Pons (tissue), 1 donor: ENCODE measurements around the gene METTL27.
"Not testable (repeated sequence)": the region's sequence is repeated elsewhere in the genome, so short reads cannot be mapped to it uniquely, and the experiment has no call there.

Source experiments
- DNase-seq: peaks from one replicate; pipeline ENCODE4 v3.0.0-alpha.2; 2016; ENCODE audit warnings: low spot score

Gene METTL27

DNA sequence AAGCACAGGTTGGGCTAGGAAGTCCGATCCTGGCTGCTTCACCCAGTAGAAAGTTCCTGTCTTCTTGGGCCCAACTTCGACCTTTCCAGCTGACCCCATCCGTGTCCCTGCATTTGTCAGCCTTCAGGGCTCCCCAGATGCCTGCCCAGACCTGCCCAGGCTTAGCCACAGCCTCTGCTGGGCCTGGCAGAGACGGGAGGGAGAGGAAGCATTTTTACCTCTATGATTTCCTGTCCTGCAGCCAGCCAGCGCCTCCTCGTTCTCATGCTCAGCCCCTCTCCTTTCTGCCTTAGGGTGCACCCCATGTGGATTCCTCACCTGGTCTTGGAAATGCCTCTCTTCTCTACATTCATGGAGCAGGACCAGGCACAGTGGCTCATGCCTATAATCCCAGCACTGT lies 3.7 kb downstream of the METTL27 start:
- DNase-seq = no peak

DNA sequence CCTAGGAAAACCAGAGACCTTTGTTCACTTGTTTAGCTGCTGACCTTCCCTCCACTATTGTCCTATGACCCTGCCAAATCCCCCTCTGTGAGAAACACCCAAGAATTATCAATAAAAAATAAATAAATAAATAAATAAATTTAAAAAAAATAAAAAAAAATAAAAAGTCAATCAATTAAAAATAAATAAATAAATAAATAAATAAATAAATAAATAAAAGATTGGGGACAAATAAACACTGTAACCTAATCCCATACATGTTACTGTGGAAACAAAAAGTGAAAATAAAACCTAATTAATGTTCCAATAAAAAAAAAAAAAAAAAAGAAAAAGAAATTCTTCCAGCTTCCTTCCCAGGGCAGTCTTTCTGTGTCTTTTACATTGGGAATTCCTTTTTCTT lies 5.1 kb downstream of the METTL27 start:
- DNase-seq = not testable (repeated sequence)

DNA sequence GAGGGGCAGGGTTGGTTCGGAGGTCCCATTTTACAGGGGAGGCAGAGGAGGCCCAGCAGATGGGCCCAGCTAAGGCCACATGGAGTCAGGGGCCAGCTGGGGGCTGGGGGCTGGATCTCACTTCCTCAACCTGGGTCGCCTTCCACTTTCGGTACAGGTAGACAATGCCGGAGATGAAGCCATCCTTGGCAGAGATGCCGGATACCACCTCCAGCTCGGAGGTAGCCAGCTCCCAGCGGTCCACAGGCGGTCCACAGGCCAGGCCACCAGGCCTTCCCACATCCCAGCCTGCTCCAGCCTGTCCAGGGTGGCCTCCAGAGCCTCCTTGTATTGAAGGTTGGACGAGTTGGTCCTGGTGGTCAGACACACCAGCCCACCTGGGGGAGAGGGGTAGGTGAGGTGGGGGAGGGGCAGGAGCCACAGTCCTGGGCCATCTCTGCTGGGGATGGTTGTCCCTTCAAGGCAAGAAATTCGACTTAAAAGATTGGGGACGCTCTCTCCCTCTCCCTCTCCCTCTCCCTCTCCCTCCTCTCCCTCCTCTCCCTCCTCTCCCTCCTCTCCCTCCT lies 7.6 kb downstream of the METTL27 start:
- DNase-seq = no peak

DNA sequence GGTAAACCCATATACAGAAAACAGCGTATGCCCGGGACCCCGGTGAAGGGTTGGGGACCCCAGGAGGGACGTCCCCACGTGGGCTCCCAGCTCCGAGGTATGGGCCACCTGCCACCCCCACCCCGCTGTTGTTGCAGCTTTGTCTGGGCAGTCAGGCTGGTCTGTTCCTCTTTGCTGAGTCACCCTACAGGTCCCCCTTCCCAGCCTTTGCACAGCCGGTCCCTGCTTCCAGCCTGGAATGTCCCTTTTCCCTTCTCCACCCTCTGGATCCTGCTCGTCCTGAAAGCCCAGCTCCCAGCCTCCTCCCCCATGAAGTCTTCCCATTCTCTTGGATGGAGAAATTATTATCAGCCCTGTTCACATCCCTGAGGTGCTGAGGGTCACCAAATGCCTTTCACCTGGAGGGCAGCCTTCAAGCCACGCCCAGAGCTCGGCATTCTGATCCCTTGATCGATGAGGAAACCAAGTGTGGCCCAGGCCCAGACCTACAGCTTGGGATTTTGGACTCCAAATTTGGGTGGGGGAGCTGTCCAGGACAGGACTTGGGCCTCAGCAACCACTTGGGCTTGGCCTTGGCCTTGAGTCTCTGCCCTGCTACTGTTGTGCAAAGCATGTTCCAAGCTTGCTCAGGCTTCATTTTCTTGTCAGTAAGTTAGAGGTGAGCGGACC lies 8.9 kb downstream of the METTL27 start:
- DNase-seq = no peak

DNA sequence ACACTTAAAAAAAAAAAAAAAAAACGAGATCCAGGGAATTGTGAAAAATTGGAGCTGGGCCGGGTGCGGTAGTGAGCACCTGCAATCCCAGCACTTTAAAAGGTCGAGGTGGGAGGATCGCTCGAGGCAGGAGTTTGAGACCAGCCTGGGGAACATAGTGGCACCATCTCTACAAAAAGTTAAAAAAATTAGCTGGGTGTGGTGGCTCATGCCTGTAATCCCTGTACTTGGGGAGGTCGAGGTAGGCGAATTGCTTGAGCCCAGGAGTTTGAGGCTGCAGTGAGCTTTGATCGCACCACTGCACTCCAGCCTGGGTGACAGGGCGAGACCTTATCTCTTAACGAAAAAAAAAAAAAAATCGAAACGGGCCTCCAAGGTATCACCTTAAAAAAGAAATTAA lies 9.5 kb downstream of the METTL27 start:
- no peak for DNase-seq

DNA sequence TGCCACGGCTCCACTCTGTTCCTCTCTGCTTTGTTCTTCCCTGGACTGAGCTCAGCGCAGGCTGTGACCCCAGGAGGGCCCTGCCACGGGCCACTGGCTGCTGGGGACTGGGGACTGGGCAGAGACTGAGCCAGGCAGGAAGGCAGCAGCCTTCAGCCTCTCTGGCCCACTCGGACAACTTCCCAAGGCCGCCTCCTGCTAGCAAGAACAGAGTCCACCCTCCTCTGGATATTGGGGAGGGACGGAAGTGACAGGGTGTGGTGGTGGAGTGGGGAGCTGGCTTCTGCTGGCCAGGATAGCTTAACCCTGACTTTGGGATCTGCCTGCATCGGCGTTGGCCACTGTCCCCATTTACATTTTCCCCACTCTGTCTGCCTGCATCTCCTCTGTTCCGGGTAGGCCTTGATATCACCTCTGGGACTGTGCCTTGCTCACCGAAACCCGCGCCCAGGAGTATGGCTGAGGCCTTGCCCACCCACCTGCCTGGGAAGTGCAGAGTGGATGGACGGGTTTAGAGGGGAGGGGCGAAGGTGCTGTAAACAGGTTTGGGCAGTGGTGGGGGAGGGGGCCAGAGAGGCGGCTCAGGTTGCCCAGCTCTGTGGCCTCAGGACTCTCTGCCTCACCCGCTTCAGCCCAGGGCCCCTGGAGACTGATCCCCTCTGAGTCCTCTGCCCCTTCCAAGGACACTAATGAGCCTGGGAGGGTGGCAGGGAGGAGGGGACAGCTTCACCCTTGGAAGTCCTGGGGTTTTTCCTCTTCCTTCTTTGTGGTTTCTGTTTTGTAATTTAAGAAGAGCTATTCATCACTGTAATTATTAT lies 10.3 kb downstream of the METTL27 start:
- no peak for DNase-seq

DNA sequence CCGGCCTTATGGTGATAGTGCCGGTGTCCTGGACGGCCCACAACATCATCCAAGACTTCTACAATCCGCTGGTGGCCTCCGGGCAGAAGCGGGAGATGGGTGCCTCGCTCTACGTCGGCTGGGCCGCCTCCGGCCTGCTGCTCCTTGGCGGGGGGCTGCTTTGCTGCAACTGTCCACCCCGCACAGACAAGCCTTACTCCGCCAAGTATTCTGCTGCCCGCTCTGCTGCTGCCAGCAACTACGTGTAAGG lies 10.8 kb downstream of the METTL27 start:
- no peak for DNase-seq

DNA sequence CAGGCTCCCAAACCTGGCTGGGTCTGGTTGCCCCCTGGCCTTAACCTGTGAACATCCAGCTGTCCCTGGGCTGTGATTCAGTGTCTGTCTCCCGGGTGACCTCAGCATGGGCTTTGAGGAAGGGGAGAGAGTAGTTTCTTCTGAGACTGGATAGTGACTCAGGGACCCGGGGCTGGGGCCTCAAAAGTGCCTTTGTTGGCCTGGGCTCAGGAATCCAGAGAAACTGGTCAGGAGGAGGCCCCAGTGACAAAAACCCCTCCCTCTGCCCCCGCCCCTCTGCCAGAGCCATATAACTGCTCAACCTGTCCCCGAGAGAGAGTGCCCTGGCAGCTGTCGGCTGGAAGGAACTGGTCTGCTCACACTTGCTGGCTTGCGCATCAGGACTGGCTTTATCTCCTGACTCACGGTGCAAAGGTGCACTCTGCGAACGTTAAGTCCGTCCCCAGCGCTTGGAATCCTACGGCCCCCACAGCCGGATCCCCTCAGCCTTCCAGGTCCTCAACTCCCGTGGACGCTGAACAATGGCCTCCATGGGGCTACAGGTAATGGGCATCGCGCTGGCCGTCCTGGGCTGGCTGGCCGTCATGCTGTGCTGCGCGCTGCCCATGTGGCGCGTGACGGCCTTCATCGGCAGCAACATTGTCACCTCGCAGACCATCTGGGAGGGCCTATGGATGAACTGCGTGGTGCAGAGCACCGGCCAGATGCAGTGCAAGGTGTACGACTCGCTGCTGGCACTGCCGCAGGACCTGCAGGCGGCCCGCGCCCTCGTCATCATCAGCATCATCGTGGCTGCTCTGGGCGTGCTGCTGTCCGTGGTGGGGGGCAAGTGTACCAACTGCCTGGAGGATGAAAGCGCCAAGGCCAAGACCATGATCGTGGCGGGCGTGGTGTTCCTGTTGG lies 11.4 kb downstream of the METTL27 start, which contains the start of gene CLDN4:
TSS of gene CLDN4 (plus strand) at position 316 of the 903 bp plus-strand sequence. CDS start at position 522, 206 bp downstream.
- DNase-seq = no peak

DNA sequence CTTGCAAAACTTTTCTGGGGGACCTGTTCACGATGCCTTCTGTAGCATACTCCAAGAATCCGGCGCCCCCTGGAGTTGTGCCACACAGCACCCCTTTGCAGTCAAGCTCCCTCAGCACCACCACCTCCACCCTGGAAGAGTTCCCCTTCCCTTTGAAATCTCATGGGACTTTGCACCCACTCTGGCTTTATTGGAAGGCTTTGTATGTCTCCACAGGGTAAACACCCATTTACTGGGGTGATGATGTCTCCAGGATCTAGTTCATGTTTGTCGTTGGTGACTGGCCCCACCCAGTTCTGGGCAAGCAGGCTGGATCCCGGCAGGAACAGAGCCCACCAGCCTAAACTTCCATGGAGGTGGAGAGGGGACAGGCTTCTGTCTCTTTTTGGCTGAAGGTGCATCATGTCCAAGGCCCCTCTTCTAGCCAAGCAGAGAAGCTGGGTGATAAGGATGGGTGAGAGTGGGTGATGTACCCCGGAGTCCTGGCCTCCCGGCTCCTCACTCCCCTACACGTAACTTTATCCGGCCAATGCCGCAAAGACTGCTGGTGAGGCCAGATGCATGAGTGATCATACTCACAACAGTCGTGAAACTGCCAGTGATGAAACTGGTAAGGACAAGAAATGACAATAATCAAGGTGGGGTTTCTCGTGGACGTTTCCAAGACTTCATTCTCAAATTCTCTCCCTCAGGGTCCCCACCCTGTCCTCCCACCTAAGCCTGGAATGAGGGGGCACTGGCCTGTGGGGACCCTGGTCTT lies 12.2 kb downstream of the METTL27 start:
- DNase-seq = no peak

DNA sequence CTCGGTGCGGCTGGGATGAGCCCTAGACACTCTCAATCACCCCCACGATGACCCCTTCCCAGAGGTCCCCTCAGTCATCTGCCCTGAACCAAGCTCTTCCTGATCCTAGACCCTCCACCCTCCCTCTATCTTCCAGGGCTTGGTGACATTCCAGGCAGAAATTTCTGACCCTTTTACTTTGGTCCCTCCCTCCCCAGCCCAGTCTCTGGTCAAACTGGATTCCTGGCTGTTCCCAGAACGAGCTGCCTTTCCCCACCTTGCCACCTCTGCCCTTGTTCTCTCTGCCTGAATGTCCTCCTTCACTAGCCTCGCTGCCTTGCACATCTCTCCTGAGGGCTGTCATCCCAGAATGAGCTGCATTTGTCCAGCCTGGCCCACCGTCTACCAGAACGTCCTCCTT lies 12.8 kb downstream of the METTL27 start:
- no peak for DNase-seq

DNA sequence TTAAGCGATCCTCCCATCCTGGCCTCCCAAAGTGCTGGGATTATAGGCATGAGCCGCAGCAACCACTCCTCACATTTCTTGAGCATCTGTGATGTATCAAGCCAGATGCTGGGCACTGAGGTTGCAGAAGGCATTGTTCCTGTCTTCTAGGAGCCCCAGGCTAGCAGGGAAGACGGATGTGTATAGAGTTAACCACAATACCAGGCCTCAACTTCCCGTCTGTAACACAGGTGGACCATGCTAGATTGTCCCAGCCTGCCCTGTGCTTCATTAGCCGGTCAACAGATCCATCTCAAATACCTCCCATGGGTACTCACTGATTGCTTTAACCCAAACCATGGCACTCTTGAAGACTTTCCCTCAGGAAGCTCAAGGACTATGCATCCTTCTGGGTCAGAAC lies 13.3 kb downstream of the METTL27 start:
- no peak for DNase-seq

DNA sequence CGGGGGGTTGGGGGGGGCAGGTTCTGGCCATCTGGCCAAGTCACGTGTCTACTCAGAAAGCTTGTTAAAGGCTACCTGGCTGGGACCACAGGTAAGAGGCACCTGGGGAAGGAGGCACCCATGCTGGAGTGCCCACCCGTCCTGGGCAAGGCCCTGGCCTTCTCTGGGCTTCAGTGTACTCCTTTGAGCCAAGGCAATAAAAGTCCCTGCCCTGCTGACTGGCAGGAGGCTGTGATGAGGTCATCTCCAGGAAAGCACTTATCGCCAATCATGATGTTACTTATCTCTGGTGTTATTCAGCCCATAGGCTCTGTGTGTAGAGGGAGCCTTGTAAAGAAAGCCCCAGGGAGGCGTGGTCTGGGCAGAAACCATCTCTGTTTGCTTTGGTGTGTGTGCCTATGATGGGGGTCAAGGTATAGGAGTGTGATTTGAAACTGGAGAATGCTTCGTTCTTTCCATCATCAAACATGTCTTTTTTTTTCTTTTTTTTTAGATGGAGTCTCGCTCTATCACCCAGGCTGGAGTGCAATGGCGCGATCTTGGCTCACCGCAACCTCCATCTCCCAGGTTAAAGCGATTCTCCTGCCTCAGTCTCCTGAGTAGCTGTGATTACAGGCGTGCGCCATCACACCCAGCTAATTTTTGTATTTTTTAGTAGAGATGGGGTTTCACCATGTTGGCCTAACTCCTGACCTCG lies 14.1 kb downstream of the METTL27 start:
- DNase-seq = no peak

DNA sequence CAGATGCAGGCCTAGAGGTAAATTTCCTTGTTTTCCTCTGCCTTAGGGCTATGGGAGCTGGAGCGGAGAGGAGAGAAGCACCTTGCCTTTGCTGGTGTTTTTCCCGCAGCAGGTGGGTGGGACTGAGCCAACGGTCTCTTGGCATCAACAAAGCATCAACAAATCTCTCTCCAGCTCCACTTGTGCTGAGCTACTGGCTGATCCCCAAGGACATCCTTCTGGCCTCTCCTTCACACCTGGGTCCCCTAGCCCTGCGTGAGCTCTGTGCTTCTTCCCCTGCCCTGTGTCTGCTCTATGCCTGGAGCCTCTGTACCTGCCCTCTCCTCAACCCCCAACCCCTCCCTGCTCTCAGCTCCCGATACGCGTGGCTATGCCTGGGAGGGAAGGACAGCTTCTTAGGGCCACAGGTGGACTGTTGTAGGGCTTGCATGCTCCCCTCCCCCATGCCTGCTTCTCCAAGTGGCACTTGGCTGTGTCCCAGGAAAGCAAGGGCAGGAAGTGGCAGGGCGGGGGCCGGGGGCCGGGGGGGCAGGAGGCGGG lies 14.7 kb downstream of the METTL27 start:
- no peak for DNase-seq

DNA sequence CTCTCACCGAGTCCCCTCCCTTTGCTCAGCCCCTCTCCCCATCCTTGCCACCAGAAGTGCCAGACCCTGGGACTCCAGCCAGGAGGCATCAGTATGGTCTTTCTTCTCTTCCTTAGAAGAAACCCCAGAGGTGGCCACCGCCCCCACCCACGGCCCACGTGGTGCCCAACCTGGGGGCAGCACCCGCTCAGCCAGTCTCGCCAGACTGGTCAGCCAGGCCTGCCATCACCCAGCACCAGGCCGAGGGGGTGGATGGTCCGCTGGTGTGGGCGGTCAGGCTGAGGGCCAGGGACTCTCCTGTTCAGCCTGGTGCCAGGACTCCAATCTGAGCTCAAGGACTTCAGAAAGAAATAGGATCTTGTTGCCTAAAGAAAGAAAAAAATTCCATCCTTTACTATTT lies 17.3 kb downstream of the METTL27 start:
- DNase-seq = no peak

DNA sequence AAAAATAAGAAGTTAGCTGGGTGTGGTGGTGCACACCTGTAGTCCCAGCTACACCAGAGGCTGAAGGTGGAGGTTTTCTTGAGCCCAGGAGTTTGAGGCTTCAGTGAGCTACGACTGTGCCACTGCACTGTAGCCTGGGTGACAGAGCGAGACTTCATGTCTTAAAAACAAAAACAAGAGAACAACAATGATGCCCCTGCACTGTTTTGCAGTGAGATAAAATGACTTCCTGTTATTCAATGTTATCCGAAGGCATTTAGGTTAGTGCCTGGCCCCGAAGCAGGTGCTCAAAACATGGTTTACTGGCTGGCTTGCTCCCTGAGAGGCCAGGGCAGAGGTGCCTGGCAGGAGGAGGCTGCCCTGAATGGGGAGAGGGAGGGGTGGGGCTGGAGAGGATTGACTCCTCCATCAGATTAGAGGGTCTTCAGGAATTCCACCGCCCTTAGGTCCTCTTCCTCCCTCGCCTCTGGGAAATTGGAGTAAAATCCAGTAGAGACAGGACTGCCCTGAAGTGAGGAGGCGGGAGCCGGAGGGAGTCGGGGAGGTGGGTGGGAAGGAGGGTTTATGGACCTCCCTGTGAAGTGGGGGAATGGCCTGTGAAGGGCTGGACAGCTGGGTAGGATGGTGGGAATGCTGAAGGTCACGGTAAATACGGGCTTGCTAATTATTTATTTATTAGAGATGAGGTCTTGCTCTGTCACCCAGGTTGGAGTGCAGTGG lies 18.3 kb downstream of the METTL27 start:
- DNase-seq = no peak

DNA sequence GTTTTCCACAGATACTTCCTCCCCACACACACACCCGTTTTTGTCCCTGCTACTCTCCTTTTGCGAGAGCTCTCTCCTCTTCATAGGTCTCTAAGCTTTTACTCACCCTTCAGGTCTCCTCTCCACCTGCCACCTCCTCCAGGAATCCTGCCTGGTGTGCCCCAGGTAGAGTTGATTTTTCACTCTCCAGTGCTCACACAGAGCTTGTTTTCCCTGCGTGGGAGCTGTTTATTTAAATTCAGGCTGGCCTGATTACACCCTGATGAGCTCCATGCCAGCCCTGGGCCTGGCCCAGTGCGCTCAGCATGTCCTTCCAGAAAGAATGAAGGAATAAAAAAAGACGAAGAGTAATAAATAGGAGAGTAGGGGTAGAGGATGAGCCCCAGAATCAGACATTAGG lies 19.1 kb downstream of the METTL27 start:
- no peak for DNase-seq

DNA sequence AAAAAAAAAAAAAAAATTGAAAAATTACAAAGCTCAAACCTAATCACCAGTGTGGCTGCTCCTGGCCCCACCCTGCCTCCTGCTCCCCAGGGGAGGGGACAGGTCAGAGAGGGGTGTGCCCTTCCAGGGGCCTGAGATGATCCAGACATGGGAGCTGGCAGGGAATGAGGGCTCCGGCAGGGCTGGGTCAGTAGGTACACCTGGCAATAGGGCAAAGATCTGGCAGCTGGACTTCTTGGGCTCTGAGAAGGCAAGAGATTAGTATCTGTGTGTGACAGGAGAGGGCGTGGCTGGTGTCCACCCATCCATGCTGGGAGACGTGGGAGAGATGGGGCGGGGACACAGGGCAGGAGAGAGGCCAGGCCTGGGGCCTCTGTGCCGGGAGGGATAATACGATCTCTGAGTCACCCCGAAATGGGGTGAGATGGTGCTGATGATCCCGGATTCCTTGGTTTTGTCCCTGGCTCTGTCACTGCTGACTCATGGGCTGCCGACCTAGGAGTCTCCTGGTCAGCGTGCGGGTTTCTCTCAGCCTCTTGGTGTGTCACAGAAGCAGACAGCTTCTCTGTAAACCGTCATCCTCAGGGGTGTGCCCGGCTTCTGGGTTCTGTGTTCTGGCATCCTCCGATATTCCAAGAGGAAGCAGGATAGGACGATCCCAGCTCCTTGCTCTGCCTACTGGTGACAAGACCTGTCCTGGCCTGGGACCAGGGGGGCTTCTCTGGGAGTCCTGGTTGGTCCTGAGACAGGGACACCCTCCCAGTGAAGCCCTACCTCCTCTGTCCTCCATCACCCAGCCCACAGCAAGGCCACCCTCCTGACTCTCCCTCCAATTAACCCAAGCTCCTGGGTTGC lies 19.8 kb downstream of the METTL27 start:
- no peak for DNase-seq

DNA sequence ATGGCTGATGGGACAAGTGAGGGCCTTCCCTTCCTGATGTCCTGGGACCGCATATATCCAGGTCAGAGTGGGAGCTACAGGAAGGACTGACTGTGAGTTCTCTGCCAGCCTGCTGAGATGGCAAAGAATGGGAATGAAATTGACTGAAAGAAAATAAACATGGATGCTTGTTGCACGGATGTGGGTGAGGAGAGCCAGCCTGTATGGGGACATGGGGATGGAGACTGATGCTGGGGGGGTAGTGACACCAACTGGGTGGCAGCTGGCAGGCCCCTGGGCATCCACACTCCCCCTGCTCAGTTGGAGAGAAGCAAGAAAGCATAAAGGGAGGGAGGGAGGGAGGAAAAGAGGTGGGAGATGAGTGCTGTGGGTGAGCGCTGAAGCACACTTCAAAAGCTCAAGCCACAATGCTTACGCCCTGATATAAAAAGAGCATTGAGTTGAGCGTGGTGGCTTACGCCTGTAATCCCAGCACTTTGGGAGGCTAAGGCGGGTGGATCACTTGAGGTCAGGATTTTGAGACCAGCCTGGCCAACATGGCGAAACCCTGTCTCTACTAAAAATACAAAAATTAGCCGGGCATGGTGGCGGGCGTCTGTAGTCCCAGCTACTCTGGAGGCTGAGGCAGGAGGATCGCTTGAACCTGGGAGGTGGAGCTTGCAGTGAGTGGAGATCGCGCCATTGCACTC lies 20.6 kb downstream of the METTL27 start:
- not testable (repeated sequence) for DNase-seq

DNA sequence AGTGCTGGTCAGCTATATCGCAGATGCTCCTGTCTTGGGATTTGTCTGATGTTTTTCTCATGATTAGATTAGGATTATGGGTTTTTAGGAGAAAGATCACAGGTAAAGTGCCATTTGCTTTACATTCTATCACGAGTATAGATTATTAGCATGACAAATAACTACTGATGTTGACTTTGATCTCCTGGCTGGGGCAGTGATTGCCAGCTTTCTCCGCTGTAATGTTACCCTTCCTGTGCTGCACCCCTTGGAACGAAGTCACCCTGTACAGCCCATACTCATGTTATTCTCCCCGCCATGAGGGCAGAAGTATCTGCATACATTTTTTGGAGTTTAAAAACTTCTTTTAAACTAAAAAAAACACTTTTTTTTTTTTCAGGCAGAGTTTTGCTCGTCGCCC lies 22.3 kb downstream of the METTL27 start:
- DNase-seq = no peak
